HCT116 (cell line): ENCODE results near the gene DOCK10.

Experiments used
- ATF3 ChIP-seq: IDR thresholded peaks from 2 replicates; pipeline ENCODE4 v1.6.1; 2012
- ELF1 ChIP-seq: IDR thresholded peaks from 2 replicates; pipeline ENCODE4 v1.6.1; 2012; ENCODE audit warnings: low read depth, borderline replicate concordance
- EZH2 ChIP-seq: fragments of 200-600 bp; sonication (generic); IDR thresholded peaks from 2 replicates; pipeline ENCODE4 v1.6.1; 2017; ENCODE audit warnings: antibody characterized with exemption, mixed run types
- POLR2A ChIP-seq: IDR thresholded peaks from 2 replicates; pipeline ENCODE4 v1.7.0; 2011; ENCODE audit warnings: borderline replicate concordance; ENCODE audit not compliant: insufficient read depth, insufficient read length; ENCODE audit errors: extremely low read depth
- POLR2AphosphoS5 ChIP-seq: IDR thresholded peaks from 2 replicates; pipeline ENCODE4 v1.6.1; 2011; ENCODE audit warnings: mild to moderate bottlenecking, low read depth, low read length, moderate library complexity
- SIN3A ChIP-seq: IDR thresholded peaks from 2 replicates; pipeline ENCODE4 v1.6.1; 2012; ENCODE audit warnings: low read depth
- ZFX ChIP-seq: fragments of 450-650 bp; IDR thresholded peaks from 2 replicates; pipeline ENCODE4 v1.6.1; 2017
- ZNF274 ChIP-seq: fragments of 200-500 bp; sonication (Bioruptor generic); IDR thresholded peaks from 2 replicates; pipeline ENCODE4 v1.6.1; 2014; ENCODE audit warnings: mild to moderate bottlenecking, low read depth, low read length, inconsistent platforms
- TF ChIP-seq, protein P1 (sequence below), 3 experiments: fragments of 200-600 bp in 1 of 3; sonication (generic) in 1 of 3; IDR thresholded peaks in 2 of 3; conservative IDR thresholded peaks in 1 of 3; 2 replicates each; pipeline ENCODE4 v1.5.1; 2012 to 2017; ENCODE audit warnings: low read depth in 2 of 3, low read length in 2 of 3, antibody characterized with exemption in 1 of 3, borderline replicate concordance in 1 of 3, control low read depth in 1 of 3, mild to moderate bottlenecking in 1 of 3, mixed read lengths in 1 of 3, mixed run types in 1 of 3, moderate library complexity in 1 of 3; ENCODE audit not compliant: insufficient read depth in 1 of 3

DNA sequence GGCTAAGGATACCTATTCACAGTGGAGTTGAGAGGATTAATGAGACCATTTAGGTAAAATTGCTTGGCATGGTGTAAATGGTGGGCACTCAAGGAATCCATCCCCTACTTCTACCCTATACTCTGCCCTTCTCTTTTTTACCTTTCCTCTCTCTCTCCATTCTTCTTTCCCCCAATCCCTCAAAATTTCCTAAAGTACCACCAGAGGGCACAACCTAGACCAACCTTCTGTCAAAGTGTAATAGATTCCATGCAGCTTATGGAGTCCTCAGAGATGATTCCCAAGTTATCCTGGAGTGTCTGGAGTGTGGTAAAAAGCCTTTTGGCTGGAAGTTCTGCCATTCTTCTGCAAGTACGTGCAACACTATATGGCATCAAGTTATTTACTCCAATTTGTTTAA is 293.1 kb downstream of the DOCK10 start:
- TF ChIP-seq POLR2AphosphoS5 (no peak), ELF1 (no peak), EZH2 (no peak), SIN3A (no peak), ZNF274 (no peak), ATF3 (no peak), ZFX (no peak), POLR2A (no peak)
- TF ChIP-seq, protein P1, sequence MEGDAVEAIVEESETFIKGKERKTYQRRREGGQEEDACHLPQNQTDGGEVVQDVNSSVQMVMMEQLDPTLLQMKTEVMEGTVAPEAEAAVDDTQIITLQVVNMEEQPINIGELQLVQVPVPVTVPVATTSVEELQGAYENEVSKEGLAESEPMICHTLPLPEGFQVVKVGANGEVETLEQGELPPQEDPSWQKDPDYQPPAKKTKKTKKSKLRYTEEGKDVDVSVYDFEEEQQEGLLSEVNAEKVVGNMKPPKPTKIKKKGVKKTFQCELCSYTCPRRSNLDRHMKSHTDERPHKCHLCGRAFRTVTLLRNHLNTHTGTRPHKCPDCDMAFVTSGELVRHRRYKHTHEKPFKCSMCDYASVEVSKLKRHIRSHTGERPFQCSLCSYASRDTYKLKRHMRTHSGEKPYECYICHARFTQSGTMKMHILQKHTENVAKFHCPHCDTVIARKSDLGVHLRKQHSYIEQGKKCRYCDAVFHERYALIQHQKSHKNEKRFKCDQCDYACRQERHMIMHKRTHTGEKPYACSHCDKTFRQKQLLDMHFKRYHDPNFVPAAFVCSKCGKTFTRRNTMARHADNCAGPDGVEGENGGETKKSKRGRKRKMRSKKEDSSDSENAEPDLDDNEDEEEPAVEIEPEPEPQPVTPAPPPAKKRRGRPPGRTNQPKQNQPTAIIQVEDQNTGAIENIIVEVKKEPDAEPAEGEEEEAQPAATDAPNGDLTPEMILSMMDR (IDR thresholded peaks at IDR 0.05 in 2 of 3, conservative IDR thresholded peaks at IDR 0.05 in 1 of 3; ENCODE audit: borderline replicate concordance in 1 of 3, insufficient read depth in 1 of 3, low read depth in 2 of 3, low read length in 2 of 3) = peak; percentile 29 to 50 (median 47); a peak in 5 of 6 replicates
